Gastroesophageal sphincter (tissue), 4 donors: ENCODE results near the gene PTPRN2. TPM values are rescaled to one million over a fixed set of nuclear protein-coding genes. Genes with fewer than 3 reads are reported as not detected.

Source experiments
- ATAC-seq: fragments of 150-250 bp; one replicate; pipeline ENCODE4 v1.9.1; 2016; ENCODE audit warnings: mild to moderate bottlenecking, moderate library complexity
- H3K27ac ChIP-seq, 4 donors: fragments of 200-600 bp; sonication (generic) in 3 of 4; 1 replicate in 3 of 4; 2 replicates in 1 of 4; pipeline ENCODE4 v1.5.1; 2016 to 2019
- H3K27me3 ChIP-seq: fragments of 200-600 bp; sonication (generic); one replicate; pipeline ENCODE4 v1.5.1; 2019
- H3K36me3 ChIP-seq, 2 donors: fragments of 200-600 bp; sonication (generic); one replicate each; pipeline ENCODE4 v1.5.1; 2019; ENCODE audit warnings: control low read depth in 1 of 2
- H3K4me1 ChIP-seq, 3 donors: fragments of 200-600 bp; sonication (generic); 1 replicate in 2 of 3; 2 replicates in 1 of 3; pipeline ENCODE4 v1.5.1; 2016 to 2019; ENCODE audit warnings: control low read depth in 2 of 3
- H3K4me3 ChIP-seq, 2 donors: fragments of 200-600 bp; sonication (generic); one replicate each; pipeline ENCODE4 v1.5.1; 2019; ENCODE audit warnings: mild to moderate bottlenecking in 1 of 2, moderate library complexity in 1 of 2
- H3K9me3 ChIP-seq, 3 donors: fragments of 200-600 bp; sonication (generic); one replicate each; pipeline ENCODE4 v1.5.1; 2017 to 2019; ENCODE audit warnings: control low read depth in 2 of 3
- EP300 ChIP-seq: sonication (generic); formaldehyde crosslinking; IDR thresholded peaks from one replicate; pipeline ENCODE4 v1.6.1; 2017; ENCODE audit warnings: antibody characterized with exemption, mild to moderate bottlenecking
- POLR2A ChIP-seq, 2 donors: fragments of 450-650 bp; IDR thresholded peaks; one replicate each; pipeline ENCODE4 v1.6.1; 2017; ENCODE audit warnings: antibody characterized with exemption in 2 of 2, mild to moderate bottlenecking in 2 of 2, moderate library complexity in 1 of 2
- POLR2AphosphoS5 ChIP-seq: sonication (generic); formaldehyde crosslinking; IDR thresholded peaks from one replicate; pipeline ENCODE4 v1.6.1; 2017; ENCODE audit warnings: antibody characterized with exemption
- WGBS, 2 donors: methylation state at CpG; one replicate each; pipeline ENCODE4 v1.1.5; 2018; ENCODE audit warnings: low coverage in 1 of 2; 5-methylcytosine and 5-hydroxymethylcytosine counted together
- total RNA-seq, 4 donors: library from RNA; depleted of rRNA; stranded (reverse); fragments of >200 nt; gene quantifications; one replicate each; pipeline ENCODE4 v1.1.0, GENCODE V29; 2016
- TF ChIP-seq, protein P1 (sequence below), 4 experiments: fragments of 200-600 bp in 2 of 4; fragments of 450-650 bp in 2 of 4; sonication (generic) in 1 of 4; IDR thresholded peaks; one replicate each; pipeline ENCODE4 v1.5.1; 2017 to 2019; ENCODE audit warnings: antibody characterized with exemption in 4 of 4, mild to moderate bottlenecking in 2 of 4, moderate library complexity in 2 of 4

PTPRN2 gene
- total RNA-seq, 4 donors from 2014 or later, result 1.7 to 4.7 (median 3.3) TPM

DNA sequence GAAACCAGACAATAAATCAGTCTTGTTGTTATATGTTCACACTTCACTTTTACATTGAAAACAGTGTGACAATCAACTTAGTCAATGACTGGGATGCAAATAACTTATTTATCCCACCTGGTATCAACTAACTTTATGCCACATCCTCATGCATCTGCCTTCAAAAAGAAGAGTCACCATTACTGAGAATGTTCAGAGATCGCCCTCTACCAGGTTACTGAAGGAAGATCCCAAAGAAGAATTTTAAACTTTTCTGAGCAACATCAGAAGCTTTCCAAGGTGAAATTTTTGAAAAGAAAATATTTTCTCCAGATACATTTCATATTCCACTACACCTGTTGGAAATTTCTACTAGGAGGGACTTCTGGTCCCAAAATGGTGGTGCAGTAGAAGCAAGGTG lies 359.5 kb downstream of the PTPRN2 start:
- H3K4me3 ChIP-seq, result no peak overlapping the region
- no peaks in the 10 kb centered on the region for H3K36me3 ChIP-seq
- no peaks in the 10 kb centered on the region for H3K4me1 ChIP-seq
- TF ChIP-seq POLR2A (IDR thresholded peaks at IDR 0.05) (no peak), POLR2AphosphoS5 (no peak), EP300 (no peak)
- TF ChIP-seq, protein P1, sequence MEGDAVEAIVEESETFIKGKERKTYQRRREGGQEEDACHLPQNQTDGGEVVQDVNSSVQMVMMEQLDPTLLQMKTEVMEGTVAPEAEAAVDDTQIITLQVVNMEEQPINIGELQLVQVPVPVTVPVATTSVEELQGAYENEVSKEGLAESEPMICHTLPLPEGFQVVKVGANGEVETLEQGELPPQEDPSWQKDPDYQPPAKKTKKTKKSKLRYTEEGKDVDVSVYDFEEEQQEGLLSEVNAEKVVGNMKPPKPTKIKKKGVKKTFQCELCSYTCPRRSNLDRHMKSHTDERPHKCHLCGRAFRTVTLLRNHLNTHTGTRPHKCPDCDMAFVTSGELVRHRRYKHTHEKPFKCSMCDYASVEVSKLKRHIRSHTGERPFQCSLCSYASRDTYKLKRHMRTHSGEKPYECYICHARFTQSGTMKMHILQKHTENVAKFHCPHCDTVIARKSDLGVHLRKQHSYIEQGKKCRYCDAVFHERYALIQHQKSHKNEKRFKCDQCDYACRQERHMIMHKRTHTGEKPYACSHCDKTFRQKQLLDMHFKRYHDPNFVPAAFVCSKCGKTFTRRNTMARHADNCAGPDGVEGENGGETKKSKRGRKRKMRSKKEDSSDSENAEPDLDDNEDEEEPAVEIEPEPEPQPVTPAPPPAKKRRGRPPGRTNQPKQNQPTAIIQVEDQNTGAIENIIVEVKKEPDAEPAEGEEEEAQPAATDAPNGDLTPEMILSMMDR (IDR thresholded peaks at IDR 0.05), result no peak
- ATAC-seq, result no peak
- no peak overlapping the region for H3K27ac ChIP-seq
- H3K27me3 ChIP-seq, result no peaks in the 10 kb centered on the region
- peaks cover 0 to 41% (median 0%) of the 10 kb centered on the region in 3 donors for H3K9me3 ChIP-seq
- WGBS, 2 donors, result 75 to 78% methylated on average over 1 of the region's 1 CpG

DNA sequence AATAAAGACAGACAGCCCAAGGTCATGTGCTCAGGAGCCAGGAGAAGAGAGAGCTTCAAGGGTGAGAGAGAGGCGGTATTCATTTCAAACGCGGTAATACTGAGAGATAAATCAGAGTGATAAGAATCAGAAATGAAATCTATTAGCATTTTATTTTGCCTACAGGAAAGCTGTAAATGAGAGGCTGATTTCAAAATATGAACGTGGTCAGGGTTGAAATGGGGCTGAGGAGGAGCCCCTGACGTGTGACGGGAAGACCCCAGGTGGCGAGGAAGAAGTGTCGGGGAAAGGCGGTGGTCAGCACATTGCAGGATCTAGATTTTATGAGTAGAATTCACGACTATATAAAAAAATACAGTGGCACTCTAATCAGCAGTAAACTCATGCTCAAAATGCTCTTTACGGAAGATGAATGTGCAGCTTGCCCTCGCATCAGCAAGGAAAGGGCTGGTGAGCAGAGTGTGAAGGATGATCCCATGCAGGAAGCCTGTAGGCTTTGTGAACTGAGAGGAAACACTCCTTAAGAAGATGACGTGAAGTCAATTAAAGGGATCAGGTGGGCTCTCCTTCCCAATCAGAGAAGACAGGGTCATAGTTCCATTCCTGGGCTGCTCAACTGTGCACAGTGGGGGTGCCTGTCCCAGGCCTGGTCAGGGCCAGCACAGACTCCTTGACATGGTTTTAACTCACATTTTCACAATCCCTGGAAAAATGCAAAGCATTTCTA lies 360.2 kb downstream of the PTPRN2 start:
- 73 to 82% methylated on average over 9 to 13 of the region's 13 CpGs for WGBS, 2 donors
- ATAC-seq, result no peak
- H3K4me3 ChIP-seq, result no peak overlapping the region
- H3K9me3 ChIP-seq, result peaks cover 0 to 37% (median 0%) of the 10 kb centered on the region in 3 donors
- H3K4me1 ChIP-seq, result no peaks in the 10 kb centered on the region
- H3K27ac ChIP-seq, result no peak overlapping the region
- TF ChIP-seq POLR2AphosphoS5 (no peak), EP300 (no peak), POLR2A (IDR thresholded peaks at IDR 0.05) (no peak)
- TF ChIP-seq, protein P1 (IDR thresholded peaks at IDR 0.05), result no peak
- H3K27me3 ChIP-seq, result no peaks in the 10 kb centered on the region
- H3K36me3 ChIP-seq, result no peaks in the 10 kb centered on the region

DNA sequence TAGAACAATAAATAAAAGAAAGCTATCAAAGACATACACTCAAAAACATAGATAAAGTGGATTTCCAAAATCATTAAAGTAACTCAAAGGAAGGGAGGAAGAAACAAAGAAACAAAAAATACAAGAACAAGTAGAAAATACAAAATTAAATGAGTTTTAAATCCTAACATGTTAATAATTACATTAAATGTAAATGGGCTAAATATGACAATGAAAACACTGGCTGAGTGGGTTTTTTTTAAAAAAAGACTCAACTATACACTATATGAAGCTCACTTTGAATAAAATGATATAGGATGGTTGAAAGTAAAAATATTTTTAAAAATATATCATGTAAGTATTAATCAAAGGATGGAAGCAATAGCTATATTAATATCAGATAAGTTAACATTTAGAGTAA lies 371.4 kb downstream of the PTPRN2 start:
- H3K27ac ChIP-seq, result no peak overlapping the region
- TF ChIP-seq EP300, result no peak
- TF ChIP-seq POLR2A (IDR thresholded peaks at IDR 0.05), result no peak
- TF ChIP-seq POLR2AphosphoS5, result no peak
- TF ChIP-seq, protein P1 (IDR thresholded peaks at IDR 0.05), result no peak
- no peak overlapping the region for H3K4me3 ChIP-seq
- peaks cover 0 to 50% (median 0%) of the 10 kb centered on the region in 3 donors for H3K9me3 ChIP-seq
- no peaks in the 10 kb centered on the region for H3K27me3 ChIP-seq
- ATAC-seq, result no peak
- H3K36me3 ChIP-seq, result no peaks in the 10 kb centered on the region
- H3K4me1 ChIP-seq, result no peaks in the 10 kb centered on the region

DNA sequence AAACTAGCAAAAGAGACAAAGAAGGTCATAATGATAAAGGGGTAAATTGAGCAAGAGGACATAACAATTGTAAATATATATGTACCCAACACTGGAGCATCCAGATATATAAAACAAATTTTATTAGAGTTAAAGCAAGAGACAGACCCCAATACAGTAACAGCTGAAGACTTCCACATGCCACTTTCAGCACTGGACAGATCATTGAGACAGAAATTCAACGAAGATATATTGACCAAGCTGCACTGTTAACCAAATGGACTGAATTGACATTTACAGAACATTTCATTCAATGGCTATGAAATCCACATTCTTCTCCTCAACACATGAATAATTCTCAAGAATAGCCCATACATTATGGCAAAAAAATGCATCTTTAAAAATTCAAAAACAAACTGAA lies 378.2 kb downstream of the PTPRN2 start:
- WGBS, 2 donors, result 64 to 88% methylated on average over 1 of the region's 1 CpG
- H3K4me3 ChIP-seq, result no peak overlapping the region
- no peak for ATAC-seq
- no peak for TF ChIP-seq POLR2A (IDR thresholded peaks at IDR 0.05)
- TF ChIP-seq EP300, result no peak
- TF ChIP-seq, protein P1 (IDR thresholded peaks at IDR 0.05), result no peak
- TF ChIP-seq POLR2AphosphoS5, result no peak
- no peaks in the 10 kb centered on the region for H3K4me1 ChIP-seq
- H3K27ac ChIP-seq, result no peak overlapping the region
- H3K9me3 ChIP-seq, result peaks cover 0 to 22% (median 0%) of the 10 kb centered on the region in 3 donors
- H3K36me3 ChIP-seq, result no peaks in the 10 kb centered on the region
- H3K27me3 ChIP-seq, result peaks cover 17% of the 10 kb centered on the region

DNA sequence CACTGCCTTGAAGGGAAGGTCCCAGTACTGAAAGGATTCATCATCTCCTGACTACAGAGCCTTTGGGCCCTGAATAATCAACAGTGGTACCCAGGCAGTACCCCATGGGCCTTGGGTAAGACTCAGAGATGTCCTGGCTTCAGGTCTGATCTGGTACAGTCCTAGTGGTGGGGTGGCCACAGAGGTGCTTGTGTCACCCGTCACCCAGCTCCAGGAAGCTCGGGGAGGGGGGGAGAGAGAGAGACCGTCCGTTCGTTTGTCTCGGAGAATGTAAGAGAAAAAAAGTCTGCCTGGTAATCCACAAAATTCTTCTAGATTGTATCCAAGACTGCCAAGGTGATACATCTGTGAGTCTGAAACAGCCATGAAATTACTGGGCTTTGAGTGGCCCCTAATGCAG lies 381.3 kb downstream of the PTPRN2 start:
- H3K27ac ChIP-seq, result no peak overlapping the region
- peaks cover 29% of the 10 kb centered on the region for H3K27me3 ChIP-seq
- ATAC-seq, result no peak
- no peak overlapping the region for H3K4me3 ChIP-seq
- H3K4me1 ChIP-seq, result no peaks in the 10 kb centered on the region
- H3K9me3 ChIP-seq, result peaks cover 0 to 15% (median 0%) of the 10 kb centered on the region in 3 donors
- no peaks in the 10 kb centered on the region for H3K36me3 ChIP-seq
- TF ChIP-seq POLR2A (IDR thresholded peaks at IDR 0.05) (no peak), EP300 (no peak), POLR2AphosphoS5 (no peak)
- TF ChIP-seq, protein P1 (IDR thresholded peaks at IDR 0.05), result no peak
- 86 to 95% methylated on average over 1 to 5 of the region's 6 CpGs for WGBS, 2 donors
